ENCODE data around the gene FAM25G.

Gene FAM25G

GRCh38 chr10:47450442-47450841 is 41.1 kb downstream of the FAM25G start:
- DNase-seq (ENCODE audit: low spot score): no peak
- no peak for TF ChIP-seq CTCF (IDR thresholded peaks at IDR 0.05; ENCODE audit: extremely low read depth, missing control alignments)

GRCh38 chr10:47449979-47450378 is 41.5 kb downstream of the FAM25G start:
- no peak for TF ChIP-seq CTCF (IDR thresholded peaks at IDR 0.05; ENCODE audit: extremely low read depth, missing control alignments)
- no peak for DNase-seq (ENCODE audit: low spot score)

- TF ChIP-seq CTCF (IDR thresholded peaks at IDR 0.05; ENCODE audit: extremely low read depth, missing control alignments): no peak
Observed at GRCh38 chr10:47449102-47449978, 42.2 kb downstream of the FAM25G start.

GRCh38 chr10:47447705-47448104 is 43.8 kb downstream of the FAM25G start:
- no peak for DNase-seq (ENCODE audit: low spot score)
- TF ChIP-seq CTCF (IDR thresholded peaks at IDR 0.05; ENCODE audit: extremely low read depth, missing control alignments): no peak

More at GRCh38 chr10:47449102-47449978, 42.2 kb downstream of the FAM25G start:
- DNase-seq (ENCODE audit: low spot score): no peak

GRCh38 chr10:47447209-47447608 is 44.3 kb downstream of the FAM25G start:
- no peak for TF ChIP-seq CTCF (IDR thresholded peaks at IDR 0.05; ENCODE audit: extremely low read depth, missing control alignments)
- DNase-seq (ENCODE audit: low spot score): no peak

GRCh38 chr10:47445720-47446119 is 45.8 kb downstream of the FAM25G start:
- DNase-seq (ENCODE audit: low spot score): no peak
- no peak for TF ChIP-seq CTCF (IDR thresholded peaks at IDR 0.05; ENCODE audit: extremely low read depth, missing control alignments)

- no peak for DNase-seq (ENCODE audit: low spot score)
- TF ChIP-seq CTCF (IDR thresholded peaks at IDR 0.05; ENCODE audit: extremely low read depth, missing control alignments): no peak
Observed at GRCh38 chr10:47444047-47444446, 47.5 kb downstream of the FAM25G start.
